HL-60/S4 treated with phorbol 12-myristate 13-acetate at 8.2 ng/mL for 4 days and 3 days (cell line): Measurements from ENCODE around the gene PGLYRP2.

Experiments used
- in situ Hi-C: fragments of 300-500 bp; cut with MboI; formaldehyde crosslinking; loops from 2 replicates; pipeline ENCODE4 v1.15.0; 2022; ENCODE audit warnings: low sequenced_read_pairs

The PGLYRP2 gene

DNA sequence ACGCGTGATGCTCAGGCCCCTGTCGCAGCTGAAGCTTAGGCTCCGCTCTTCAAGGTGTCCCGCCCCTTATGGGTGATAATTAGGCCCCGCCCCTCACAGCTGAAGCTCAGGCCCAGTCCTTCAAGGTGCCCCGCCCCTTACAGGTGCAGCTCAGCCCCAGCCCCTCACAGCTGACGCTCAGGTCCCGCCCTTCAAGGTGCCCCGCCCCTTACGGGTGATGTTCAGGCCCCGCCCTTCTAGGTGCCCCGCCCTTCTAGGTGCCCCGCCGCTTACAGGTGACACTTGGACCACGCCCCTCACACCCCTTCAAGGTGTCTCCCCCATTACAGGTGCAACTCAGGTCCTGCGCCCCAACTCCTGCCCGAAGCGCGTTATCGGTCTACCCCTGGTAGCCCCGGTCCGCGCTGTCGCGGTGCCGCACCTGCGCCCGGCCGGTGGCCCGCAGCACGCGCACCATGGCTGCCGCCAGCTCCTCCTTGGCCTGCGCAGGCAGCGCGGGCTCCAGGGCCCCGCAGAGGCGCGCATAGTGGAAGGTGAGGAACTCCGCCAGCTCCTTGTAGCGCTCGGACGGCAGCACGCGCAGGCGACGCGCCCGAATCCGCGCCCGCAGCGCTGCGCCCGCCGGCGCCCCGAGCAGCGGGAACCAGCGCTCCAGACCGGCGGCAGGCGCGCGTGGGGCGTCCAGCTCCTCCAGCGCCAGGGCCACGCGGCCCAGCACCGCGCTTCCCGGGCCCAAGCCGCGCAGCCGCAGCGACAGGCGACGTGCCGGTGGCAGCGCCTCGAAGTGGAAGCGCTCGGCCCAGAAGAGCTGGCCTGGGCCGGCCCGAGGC, 22.2 kb downstream of the PGLYRP2 start:
- in situ Hi-C loops = no loop called here

GRCh38 chr19:15456441-15456840, 22.9 kb downstream of the PGLYRP2 start:
- in situ Hi-C loops = no loop called here

DNA sequence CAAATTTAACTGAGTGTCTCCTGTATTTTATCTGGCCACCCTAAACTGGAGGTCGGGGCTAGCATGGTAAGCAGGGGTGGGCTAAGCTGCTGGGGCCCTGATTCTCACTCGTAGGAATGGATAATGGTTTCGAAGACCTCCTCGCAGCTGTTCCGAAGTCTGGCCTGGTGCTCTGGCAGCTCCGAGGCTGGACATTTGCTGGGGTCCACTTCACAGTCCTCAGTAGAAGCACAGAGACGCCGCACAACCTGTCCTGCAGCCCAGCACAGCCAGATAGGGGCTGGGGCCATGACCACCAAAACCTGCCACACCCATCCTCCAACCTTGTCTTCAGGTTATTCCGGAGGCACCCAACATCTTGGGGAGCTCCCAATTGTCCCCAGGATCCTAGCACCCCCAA, 23.3 kb downstream of the PGLYRP2 start:
- in situ Hi-C loops = no loop called here

DNA sequence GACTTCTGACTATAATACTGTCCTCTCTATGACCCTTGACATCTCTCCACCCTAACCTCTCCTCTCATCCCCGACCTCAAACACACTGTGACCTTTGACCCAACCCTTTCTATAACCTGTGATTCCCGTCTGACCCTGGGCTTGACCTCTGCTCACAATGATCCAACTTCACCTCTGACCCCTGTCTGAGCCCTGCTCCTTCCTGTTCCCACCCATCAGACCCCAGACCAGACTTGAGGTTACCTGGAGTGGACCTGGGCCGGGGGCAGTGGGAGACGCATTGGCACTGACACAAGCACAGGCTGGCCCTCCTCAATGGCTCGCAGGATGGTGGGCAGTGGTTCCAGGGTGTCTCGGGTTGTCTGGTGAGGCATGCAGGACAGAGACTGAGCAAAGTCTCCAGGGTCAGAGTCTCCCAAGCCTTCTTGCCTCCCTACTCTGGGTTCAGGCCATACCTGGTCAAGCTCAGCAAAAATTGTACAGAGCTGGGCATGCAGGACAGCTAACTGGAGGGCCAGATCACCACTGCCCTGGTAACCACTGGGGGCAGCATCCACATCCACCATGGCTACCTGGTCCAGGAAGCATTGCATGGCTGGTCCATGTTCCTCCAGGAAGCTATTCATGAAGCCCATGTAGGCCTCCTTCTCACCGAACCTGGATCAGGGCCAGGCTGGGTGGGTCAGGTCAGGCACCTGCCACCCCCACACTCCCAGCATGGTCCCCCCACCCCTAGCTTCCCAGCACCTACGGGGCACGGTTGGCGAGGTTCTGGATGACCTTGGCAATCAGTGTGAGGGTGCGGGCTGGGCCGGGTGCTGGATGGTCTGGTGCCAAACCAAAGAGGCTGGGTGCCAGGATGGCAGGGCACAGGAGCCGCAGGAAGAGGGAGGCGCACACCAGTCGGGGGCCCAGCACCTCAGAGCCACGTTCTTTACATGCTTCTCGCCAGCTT, 25.1 kb downstream of the PGLYRP2 start:
- in situ Hi-C loops = no loop called here

DNA sequence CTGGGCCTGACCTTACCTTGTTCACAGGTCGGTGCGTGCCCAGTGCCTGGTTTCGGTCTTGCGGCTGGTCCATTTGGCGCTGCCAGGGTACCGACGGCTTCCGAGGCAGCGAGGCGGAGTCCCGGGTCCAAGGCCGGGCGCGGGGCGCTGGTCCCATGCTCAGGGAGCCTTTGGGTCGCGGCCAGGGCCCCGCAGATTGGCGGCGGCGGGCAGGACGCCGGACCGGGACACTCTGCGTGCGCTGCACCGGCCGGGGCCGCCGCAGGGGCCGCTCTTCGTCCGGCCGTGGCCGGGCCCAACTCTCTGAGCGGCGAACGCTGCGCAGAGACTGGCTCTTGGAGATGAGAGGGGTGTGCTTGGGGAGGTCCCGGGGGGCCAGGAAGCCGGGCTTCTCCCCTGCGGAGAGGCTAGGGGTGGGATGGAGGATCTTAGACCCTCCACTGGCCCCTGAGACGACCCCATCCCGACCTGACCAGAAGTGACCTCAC, 26.2 kb downstream of the PGLYRP2 start:
- in situ Hi-C loops = no loop called here

DNA sequence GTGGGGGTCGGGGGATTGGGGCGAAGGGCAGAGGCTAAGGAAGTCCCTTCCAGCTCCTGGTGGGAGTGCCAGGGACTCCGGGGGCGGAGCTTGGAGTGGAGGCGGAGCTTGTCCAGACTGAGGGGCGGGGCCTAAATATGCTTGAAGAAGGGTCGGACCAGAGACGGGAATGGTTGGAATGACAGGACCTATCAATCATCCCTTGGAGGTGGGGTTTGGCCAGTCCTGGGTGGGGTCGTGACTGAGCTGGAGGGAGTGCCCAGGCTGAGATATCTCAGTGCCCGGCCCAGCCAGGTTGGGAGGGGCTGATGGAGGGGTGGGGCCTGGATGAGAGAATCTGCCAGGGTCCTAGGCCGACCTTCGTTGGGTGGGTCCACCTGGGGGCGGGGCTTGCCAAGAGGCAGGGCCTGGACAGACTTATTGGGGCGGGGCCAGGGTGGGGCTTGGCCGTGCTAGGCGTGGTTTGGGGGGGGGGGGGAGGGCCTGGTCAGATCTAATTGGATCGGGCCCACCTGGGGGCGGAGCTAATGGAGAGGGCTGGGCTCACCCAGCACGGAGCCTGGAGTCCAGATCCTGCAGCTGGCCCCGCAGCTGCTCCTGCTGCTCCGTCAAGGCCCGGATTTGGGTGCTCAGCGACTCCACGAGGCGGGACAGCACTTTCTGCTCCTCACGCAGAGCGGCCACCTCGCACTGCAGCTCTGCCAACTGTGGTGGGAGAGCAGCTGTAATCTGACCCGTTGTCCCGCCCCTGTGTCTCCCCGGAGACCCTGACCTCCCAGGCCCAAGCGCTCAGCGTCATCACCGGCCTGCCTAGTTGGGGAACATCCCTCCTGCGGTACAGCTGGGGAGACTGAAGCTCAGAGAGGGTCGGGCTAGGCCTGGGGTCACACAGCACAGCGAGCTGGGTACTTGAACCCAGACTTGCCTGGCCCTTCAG, 26.9 kb downstream of the PGLYRP2 start:
- in situ Hi-C loops = no loop called here

GRCh38 chr19:15450528-15450890, 28.8 kb downstream of the PGLYRP2 start:
- in situ Hi-C loops = no loop called here

DNA sequence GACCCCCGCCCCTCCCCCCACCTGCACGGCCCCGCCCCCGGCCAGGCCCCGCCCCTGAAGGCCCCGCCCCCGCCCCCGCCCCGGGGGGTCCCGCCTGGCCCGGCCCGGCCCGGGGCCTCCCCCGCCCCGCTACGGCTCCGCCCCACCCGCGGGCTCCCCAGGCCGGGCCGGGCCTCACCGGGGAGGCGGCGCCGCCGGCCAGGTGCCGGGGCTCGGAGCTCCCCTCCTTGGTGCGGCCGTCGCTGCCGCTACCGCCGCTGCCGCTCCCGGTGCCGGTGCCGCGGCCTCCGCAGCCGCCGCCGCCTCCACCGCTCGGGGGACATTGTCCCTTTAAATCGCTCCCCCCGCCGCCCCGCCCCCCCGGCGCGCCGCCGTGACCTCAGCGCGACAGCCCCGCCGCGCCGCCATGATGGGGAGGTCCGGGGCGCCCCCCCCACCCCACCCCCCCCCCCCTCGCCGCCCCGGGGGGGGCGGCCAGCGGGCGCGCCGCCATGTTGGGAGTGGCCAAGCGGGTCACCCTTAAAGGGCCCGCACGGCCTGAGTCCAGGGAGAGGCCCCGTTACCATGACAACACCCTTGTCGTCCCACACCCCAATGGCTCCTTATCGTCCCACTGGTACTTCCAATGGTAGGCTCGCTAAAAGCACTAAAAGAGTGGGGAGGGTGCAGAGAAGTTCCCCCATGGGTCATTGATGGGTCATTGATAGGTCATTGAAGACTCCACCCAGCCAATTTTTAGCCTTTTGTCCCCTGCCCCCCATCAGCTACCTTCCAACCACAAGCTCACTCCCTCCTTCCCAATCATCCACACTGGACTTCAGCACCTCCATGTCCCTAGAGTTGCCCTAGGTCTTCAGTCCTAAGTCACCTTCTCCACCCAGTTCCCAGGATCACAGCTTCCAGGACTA, 29.4 kb downstream of the PGLYRP2 start, which contains the start of gene WIZ:
Gene WIZ (minus strand): TSS at position 337 of the 908 bp plus-strand sequence. CDS start 1,649 bp downstream, outside the sequence.
- in situ Hi-C loops = no loop called here

- in situ Hi-C loops = no loop called here
Observed at GRCh38 chr19:15448778-15449619, 30.3 kb downstream of the PGLYRP2 start.

DNA sequence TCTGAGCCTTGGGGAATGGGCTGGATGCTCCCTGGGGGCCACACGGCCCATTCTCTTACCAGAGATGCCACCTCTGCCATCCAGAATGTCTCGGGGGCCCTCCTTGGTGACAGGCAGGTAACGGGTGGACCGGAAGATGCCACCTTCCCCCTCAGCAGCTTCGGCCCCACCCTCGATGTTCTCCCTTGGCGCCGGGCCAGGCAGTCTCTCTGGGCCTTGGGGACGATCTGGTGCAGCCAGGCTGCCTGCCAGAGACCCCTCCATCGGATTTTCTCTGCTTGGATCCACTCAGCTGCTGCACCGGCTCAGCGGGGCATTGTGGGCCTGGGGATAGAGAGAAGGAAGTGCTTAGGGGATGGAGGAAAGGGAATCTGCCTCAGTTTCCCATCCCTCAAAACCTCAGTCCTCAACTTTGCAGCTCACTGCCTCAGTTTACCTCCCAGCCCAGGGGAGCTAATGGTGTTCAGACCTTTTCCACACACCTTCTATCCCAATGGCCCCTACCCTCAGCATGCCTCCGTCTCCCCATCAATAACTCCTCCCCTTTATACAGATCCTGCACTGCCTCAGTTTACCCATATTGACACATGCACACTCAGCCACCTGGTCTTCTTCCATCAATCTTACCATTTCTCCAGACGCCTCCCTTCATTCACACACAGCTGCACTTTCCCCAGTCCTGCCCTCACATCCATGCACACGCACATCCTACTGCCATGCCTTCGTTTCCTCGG, 31.1 kb downstream of the PGLYRP2 start:
- in situ Hi-C loops = no loop called here

GRCh38 chr19:15447057-15447456, 32.2 kb downstream of the PGLYRP2 start:
- in situ Hi-C loops = no loop called here

DNA sequence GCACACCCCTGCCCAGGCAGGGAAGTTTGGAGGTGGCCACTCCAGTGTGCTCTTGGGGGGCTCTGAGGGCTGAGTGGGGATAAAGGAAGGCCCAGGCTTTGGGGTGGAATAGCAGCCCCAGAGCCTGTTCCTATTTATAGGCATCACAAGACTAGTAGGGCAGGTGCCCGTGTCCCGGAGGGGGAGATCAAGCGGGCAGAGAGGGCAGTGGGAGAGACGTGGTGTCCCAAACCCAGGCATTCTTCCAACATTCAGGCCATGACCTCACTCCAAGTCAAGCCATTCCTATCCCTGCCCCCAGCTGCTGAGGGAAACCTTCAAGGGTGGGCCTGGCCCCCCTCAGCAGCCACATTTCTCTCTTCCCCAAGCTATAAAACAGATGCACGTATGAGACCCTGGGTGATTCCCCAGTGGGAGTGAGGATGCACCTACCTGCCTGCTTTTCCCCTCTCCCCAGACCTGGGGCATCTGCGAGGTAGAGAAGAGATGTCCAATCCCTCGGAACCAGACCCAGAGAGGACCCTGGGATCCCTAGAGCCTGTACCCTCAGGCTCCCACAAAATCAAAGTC, 33.4 kb downstream of the PGLYRP2 start:
- in situ Hi-C loops = no loop called here

GRCh38 chr19:15445227-15445605, 34.1 kb downstream of the PGLYRP2 start:
- in situ Hi-C loops = no loop called here

DNA sequence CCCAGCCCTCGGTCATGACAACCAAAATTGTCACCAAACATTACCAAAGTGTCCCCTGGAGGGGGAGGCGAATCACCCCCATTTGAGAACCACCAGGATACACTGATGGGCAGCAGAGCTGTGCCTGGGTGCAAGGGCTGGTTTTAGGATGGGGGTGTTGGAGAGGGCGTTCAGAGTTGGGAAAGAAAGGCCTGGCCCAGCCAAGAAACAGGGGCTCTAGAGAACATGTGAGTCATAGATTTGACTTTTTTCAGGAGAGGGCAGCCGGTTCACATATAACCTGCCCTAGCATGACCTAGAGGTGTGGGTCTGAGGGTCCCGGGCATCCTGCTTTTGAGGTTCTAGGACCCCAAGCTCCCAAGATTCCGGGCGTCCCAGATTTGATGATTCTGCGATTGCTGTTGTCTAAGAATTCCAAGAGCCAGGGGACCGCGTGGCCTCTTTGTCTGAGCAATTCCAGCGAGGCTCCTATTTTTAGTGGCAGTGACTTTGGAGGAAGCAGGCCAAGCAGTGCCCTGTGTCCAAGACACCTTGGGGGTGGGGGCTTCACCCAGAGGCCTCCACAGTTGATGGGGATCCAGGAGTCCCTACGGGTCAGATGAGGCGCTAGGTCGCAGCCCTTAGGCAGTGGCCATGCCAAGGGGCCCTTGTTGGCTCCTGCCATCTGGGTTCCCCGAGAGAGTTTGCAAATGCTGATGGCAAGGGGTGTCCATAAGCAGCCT, 34.6 kb downstream of the PGLYRP2 start:
- in situ Hi-C loops = no loop called here

DNA sequence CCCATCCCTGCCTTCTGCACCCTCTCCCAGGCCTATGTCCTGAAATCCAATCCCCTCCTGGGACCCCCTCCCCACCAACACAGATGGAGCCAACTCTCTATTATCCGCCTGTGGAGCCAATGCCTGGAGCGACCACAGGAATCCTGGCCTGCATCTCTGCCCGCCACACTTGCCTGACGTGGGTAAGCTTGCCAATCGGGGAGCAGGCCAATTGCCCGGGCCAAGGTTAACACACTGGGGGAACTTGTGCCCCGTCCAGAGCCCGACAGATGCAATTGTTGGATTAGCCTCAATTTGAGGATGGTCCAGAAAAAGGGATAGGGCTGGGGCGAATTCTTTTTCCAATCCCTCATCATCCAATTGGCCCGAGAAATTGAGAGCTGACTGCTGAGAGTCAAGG, 35.5 kb downstream of the PGLYRP2 start:
- in situ Hi-C loops = no loop called here

- in situ Hi-C loops = no loop called here
Observed at GRCh38 chr19:15443325-15443724, 36.0 kb downstream of the PGLYRP2 start.
